Endothelial cell of umbilical vein (primary cell): ENCODE results near the gene TSPAN17. TPM values are rescaled to one million over a fixed set of nuclear protein-coding genes. Genes with fewer than 3 reads are reported as not detected.
"Not testable (repeated sequence)": the region's sequence is repeated elsewhere in the genome, so short reads cannot be mapped to it uniquely, and the experiment has no call there.

Experiments
- BruUV-seq: library from RNA; stranded (reverse); fragments of 400-500 nt; replicated peaks from 2 replicates; lab custom pipeline; 2021; lab: Mats Ljungman, UMichigan
- CTCF ChIA-PET: fragments of 300-600, 350-600 bp; sonication (Branson Sonifier 250); formaldehyde crosslinking; loops from one replicate; lab custom pipeline; 2021; ENCODE audit warnings: antibody characterized with exemption, inconsistent platforms; lab: Charles Lee
- POLR2A ChIA-PET: fragments of 300-600, 350-600 bp; sonication (Branson Sonifier 250); formaldehyde crosslinking; loops from one replicate; lab custom pipeline; 2021; ENCODE audit warnings: antibody characterized with exemption, inconsistent platforms; lab: Charles Lee
- DNase-seq: peaks from one replicate; pipeline ENCODE4 v3.0.0-alpha.2; 2011; ENCODE audit warnings: low read depth, low spot score
- FAIRE-seq: peaks from 2 replicates; lab custom pipeline; 2011; peaks lifted over from hg19 to GRCh38; lab: Jason Lieb, UNC
- H2AFZ ChIP-seq: 2 replicates; pipeline ENCODE4 v1.6.0; 2012; ENCODE audit warnings: low read depth, low read length, control low read depth, inconsistent platforms
- H3K27ac ChIP-seq: 2 replicates; pipeline ENCODE4 v1.5.1; 2011; ENCODE audit warnings: low read depth, mild to moderate bottlenecking, control low read depth, low read length, moderate library complexity; ENCODE audit not compliant: insufficient read depth
- H3K27me3 ChIP-seq, 2 experiments: 2 replicates each; pipeline versions ENCODE4 v1.6.0 to v1.6.1; 2011; ENCODE audit warnings: low read length in 2 of 2, mixed read lengths in 1 of 2; ENCODE audit not compliant: control insufficient read depth in 2 of 2, insufficient read depth in 2 of 2
- H3K36me3 ChIP-seq, 2 experiments: 2 replicates in 1 of 2; 3 replicates in 1 of 2; pipeline ENCODE4 v1.5.1; 2011; ENCODE audit warnings: low read length in 2 of 2, mild to moderate bottlenecking in 1 of 2, moderate library complexity in 1 of 2; ENCODE audit not compliant: control insufficient read depth in 2 of 2, insufficient read depth in 2 of 2; ENCODE audit errors: extremely low read depth in 1 of 2
- H3K4me1 ChIP-seq: 3 replicates; pipeline ENCODE4 v1.5.1; 2011; ENCODE audit warnings: mild to moderate bottlenecking, low read length; ENCODE audit not compliant: control insufficient read depth, insufficient read depth; ENCODE audit errors: extremely low read depth
- H3K4me2 ChIP-seq: 2 replicates; pipeline ENCODE4 v1.6.1; 2011; ENCODE audit warnings: low read length, control low read depth, mixed read lengths; ENCODE audit not compliant: insufficient read depth
- H3K4me3 ChIP-seq, 3 experiments: fragments of 200-600 bp in 1 of 3; sonication (generic), shearing (Covaris generic) in 1 of 3; replicated peaks in 1 of 3; 2 replicates each; pipeline ENCODE4 v1.5.1; 2011 to 2016; ENCODE audit warnings: control low read depth in 3 of 3, low read length in 3 of 3, mild to moderate bottlenecking in 2 of 3, inconsistent platforms in 1 of 3, low read depth in 1 of 3, moderate library complexity in 1 of 3; ENCODE audit not compliant: insufficient read depth in 1 of 3
- H3K79me2 ChIP-seq: 2 replicates; pipeline ENCODE4 v1.6.0; 2012; ENCODE audit warnings: low read length, inconsistent platforms; ENCODE audit not compliant: control insufficient read depth, insufficient read depth
- H3K9ac ChIP-seq: replicated peaks from 2 replicates; pipeline ENCODE3; 2011; ENCODE audit warnings: low read length, control low read depth; ENCODE audit not compliant: insufficient read depth; ENCODE audit errors: extremely low read depth
- H3K9me1 ChIP-seq: replicated peaks from 3 replicates; pipeline ENCODE4 v1.6.0; 2011; ENCODE audit warnings: mild to moderate bottlenecking, low read length; ENCODE audit not compliant: control insufficient read depth, insufficient read depth; ENCODE audit errors: extremely low read depth
- H3K9me3 ChIP-seq: replicated peaks from 2 replicates; pipeline ENCODE4 v1.5.1; 2012; ENCODE audit warnings: low read length, inconsistent platforms; ENCODE audit not compliant: control insufficient read depth, insufficient read depth
- H4K20me1 ChIP-seq: replicated peaks from 2 replicates; pipeline ENCODE3; 2011; ENCODE audit warnings: mild to moderate bottlenecking, low read length; ENCODE audit not compliant: control insufficient read depth, insufficient read depth; ENCODE audit errors: extremely low read depth
- CTCF ChIP-seq, 2 donors: IDR thresholded peaks; 1 replicate in 1 of 2; 2 replicates in 1 of 2; pipeline ENCODE4 v1.5.1; 2011; ENCODE audit warnings: low read length in 2 of 2, mild to moderate bottlenecking in 2 of 2, moderate library complexity in 2 of 2, control low read depth in 1 of 2, inconsistent platforms in 1 of 2, low read depth in 1 of 2; ENCODE audit not compliant: insufficient read depth in 1 of 2; ENCODE audit errors: extremely low read depth in 1 of 2
- EZH2 ChIP-seq: IDR thresholded peaks from 2 replicates; pipeline ENCODE4 v1.6.1; 2012; ENCODE audit warnings: borderline replicate concordance, low read depth, mild to moderate bottlenecking, moderate library complexity, low read length, inconsistent platforms; ENCODE audit not compliant: severe bottlenecking
- FOS ChIP-seq: IDR thresholded peaks from 2 replicates; pipeline ENCODE4 v1.6.1; 2011; ENCODE audit warnings: mild to moderate bottlenecking, low read length, moderate library complexity, borderline replicate concordance; ENCODE audit not compliant: insufficient read depth
- GATA2 ChIP-seq: IDR thresholded peaks from 2 replicates; pipeline ENCODE4 v1.7.0; 2011; ENCODE audit warnings: low read depth, mild to moderate bottlenecking, moderate library complexity, mixed read lengths, low read length; ENCODE audit not compliant: insufficient read length, insufficient read depth
- JUN ChIP-seq: IDR thresholded peaks from 2 replicates; pipeline ENCODE4 v1.6.1; 2011; ENCODE audit warnings: borderline replicate concordance, low read depth; ENCODE audit not compliant: insufficient read length, insufficient read depth
- MAX ChIP-seq: IDR thresholded peaks from 2 replicates; pipeline ENCODE4 v1.6.1; 2011; ENCODE audit not compliant: insufficient read depth, insufficient read length
- MYC ChIP-seq: IDR thresholded peaks from one replicate; pipeline ENCODE4 v1.6.1; 2011; ENCODE audit warnings: mild to moderate bottlenecking, low read depth, low read length
- POLR2A ChIP-seq: IDR thresholded peaks from 2 replicates; pipeline ENCODE4 v1.6.1; 2012; ENCODE audit warnings: low read depth, mild to moderate bottlenecking, control low read depth, low read length
- POLR2AphosphoS5 ChIP-seq: IDR thresholded peaks from 2 replicates; pipeline ENCODE4 v1.6.1; 2012; ENCODE audit warnings: low read depth, mild to moderate bottlenecking, control low read depth, low read length, moderate library complexity; ENCODE audit not compliant: insufficient read depth
- dilution Hi-C: fragments of 300-500 bp; cut with MboI; formaldehyde crosslinking; loops from one replicate; pipeline ENCODE4 v1.15.0; 2019; ENCODE audit warnings: low sequenced_read_pairs; ENCODE audit not compliant: extremely low pct_ligation_motif_present
- intact Hi-C: fragments of 100-400 bp; cut with micrococcal nuclease; formaldehyde crosslinking; loops from one replicate; pipeline ENCODE4 v1.10.0; 2022
- polyA plus RNA-seq, 4 experiments: library from polyadenylated mRNA; depleted of rRNA in 3 of 4; stranded (reverse) in 3 of 4; unstranded in 1 of 4; fragments of >200 nt; gene quantifications; 2 replicates each; pipeline versions ENCODE4 v1.2.1 to v1.2.3, GENCODE V29; 2011 to 2012; ENCODE audit warnings: missing spikeins in 1 of 4
- total RNA-seq: library from RNA; stranded (reverse); gene quantifications from 2 replicates; pipeline ENCODE4 v1.2.3, GENCODE V29; 2021

Gene TSPAN17
- total and polyA plus RNA-seq, 2 donors (not counting 3 experiments of a cell fraction or from before 2014, with no cell fraction given): 55.9 to 73.3 TPM

- Histone ChIP-seq H2AFZ (no peak overlapping the region), H3K4me1 (no peaks in the 10 kb centered on the region), H3K4me3 (no peak overlapping the region), H3K36me3 (no peaks in the 10 kb centered on the region), H4K20me1 (no peaks in the 10 kb centered on the region), H3K9ac (no peak overlapping the region), H3K9me3 (no peaks in the 10 kb centered on the region), H3K27me3 (peaks cover 21 to 23% of the 10 kb centered on the region in 2 experiments), H3K79me2 (no peaks in the 10 kb centered on the region), H3K4me2 (no peak overlapping the region), H3K9me1 (no peaks in the 10 kb centered on the region), H3K27ac (no peak overlapping the region)
- dilution Hi-C loops: no loop called here
- FAIRE-seq (no peak), DNase-seq (no peak)
- ChIA-PET CTCF (interaction anchor here (1.3 kb wide), 1 partner anchor 37 kb away, joined by 7 read pairs; no protein-coding TSS in a partner anchor), POLR2A (no interaction called here)
- TF ChIP-seq POLR2A (no peak), MAX (no peak), CTCF (IDR thresholded peaks at IDR 0.05; ENCODE audit: extremely low read depth in 1 of 2, insufficient read depth in 1 of 2, low read depth in 1 of 2, low read length in 2 of 2) (no peak), FOS (no peak), MYC (no peak), GATA2 (no peak), JUN (no peak), POLR2AphosphoS5 (no peak), EZH2 (no peak)
- intact Hi-C loops: no loop called here
- no TSS peak for BruUV-seq
Measured at GRCh38 chr5:176697934-176698538, 50.8 kb downstream of the TSPAN17 start.

GRCh38 chr5:176699446-176699845 lies 52.2 kb downstream of the TSPAN17 start:
- CTCF ChIA-PET: interaction anchor here (1.2 to 1.7 kb wide), 3 partner anchors 8 to 118 kb away, joined by 3 to 4 read pairs (median 4); no protein-coding TSS in a partner anchor
- POLR2A ChIA-PET, H3K4me3 ChIP-seq, H3K79me2 ChIP-seq, DNase-seq, dilution Hi-C loops, intact Hi-C loops, H3K36me3 ChIP-seq, H3K27ac ChIP-seq, FAIRE-seq, H3K4me2 ChIP-seq, BruUV-seq, H3K9me3 ChIP-seq, H3K4me1 ChIP-seq, H4K20me1 ChIP-seq, H3K9me1 ChIP-seq, H2AFZ ChIP-seq, H3K9ac ChIP-seq: not testable (repeated sequence)
- peaks cover 16 to 21% of the 10 kb centered on the region in 2 experiments for H3K27me3 ChIP-seq
